ENCODE results near the gene PCDHB11.
"Not testable (repeated sequence)": the region's sequence is repeated elsewhere in the genome, so short reads cannot be mapped to it uniquely, and the experiment has no call there.

The PCDHB11 gene

GRCh38 chr5:141246971-141247370 is 47.5 kb downstream of the PCDHB11 start:
- not testable (repeated sequence) for DNase-seq

GRCh38 chr5:141247434-141247833 is 48.0 kb downstream of the PCDHB11 start:
- not testable (repeated sequence) for DNase-seq

GRCh38 chr5:141250576-141250975 is 51.1 kb downstream of the PCDHB11 start:
- no peak for DNase-seq
